K562 (cell line): ENCODE measurements around the gene HDHD3. TPM values are rescaled to one million over a fixed set of nuclear protein-coding genes. Genes with fewer than 3 reads are reported as not detected.
A peak's percentile ranks its signal among the peaks of the same experiment; 100 is the strongest.

Experiments used
- ATF7 ChIP-seq: fragments of 450-650 bp; IDR thresholded peaks from 2 replicates; pipeline ENCODE4 v1.7.1; 2014; ENCODE audit warnings: mild to moderate bottlenecking, moderate library complexity
- CBFA2T3 ChIP-seq: fragments of 450-650 bp; IDR thresholded peaks from 2 replicates; pipeline ENCODE4 v1.6.1; 2017
- DPF2 ChIP-seq: fragments of 450-650 bp; IDR thresholded peaks from 2 replicates; pipeline ENCODE4 v1.6.1; 2016
- MAFG ChIP-seq: fragments of 450-650 bp; conservative IDR thresholded peaks from 2 replicates; pipeline ENCODE4 v1.6.1; 2016; ENCODE audit warnings: missing genetic modification characterization, missing compliant biosample characterization
- MAFK ChIP-seq: IDR thresholded peaks from 2 replicates; pipeline ENCODE4 v1.6.1; 2011; ENCODE audit warnings: low read length, improper control_type of control experiment
- SIRT6 ChIP-seq: IDR thresholded peaks from one replicate; pipeline ENCODE4 v1.6.1; 2012; ENCODE audit warnings: low read depth, mild to moderate bottlenecking, control low read depth, inconsistent platforms, low read length, moderate library complexity
- SMARCB1 ChIP-seq: IDR thresholded peaks from 2 replicates; pipeline ENCODE4 v1.6.1; 2011; ENCODE audit warnings: improper control_type of control experiment, low read depth; ENCODE audit not compliant: insufficient read length
- ZFP36 ChIP-seq: fragments of 150-350 bp; IDR thresholded peaks from 2 replicates; pipeline ENCODE4 v1.6.1; 2018; ENCODE audit warnings: low read length, low read depth; ENCODE audit not compliant: partially characterized antibody
- polyA plus RNA-seq, 8 experiments: library from polyadenylated mRNA; depleted of rRNA in 4 of 8; stranded (reverse) in 5 of 8; unstranded in 3 of 8; fragments of >200 nt; fragmentation: Nextera tagmentation in 2 of 8; fragmentation: Illumina TruSeq in 1 of 8; extraction: Ambion mirVana in 2 of 8; extraction: Trizol in 1 of 8; gene quantifications; 2 replicates each; pipeline versions ENCODE4 v1.2.1 to v1.2.3, GENCODE V29; 2011 to 2014; ENCODE audit warnings: inconsistent platforms in 1 of 8, missing spikeins in 1 of 8
- total RNA-seq, 7 experiments: library from RNA; depleted of rRNA in 6 of 7; stranded (reverse); fragments of >200 nt in 6 of 7; fragmentation: Illumina TruSeq in 2 of 7; extraction: Trizol in 2 of 7; gene quantifications; 2 replicates each; pipeline versions ENCODE4 v1.2.1 to v1.2.3, GENCODE V29; 2011 to 2021; ENCODE audit warnings: low replicate concordance in 1 of 7
- TF ChIP-seq, protein P1 (sequence below): fragments of 250-450 bp; sonication (Bioruptor Pico); IDR thresholded peaks from 2 replicates; pipeline ENCODE4 v1.8.0; 2022; ENCODE audit warnings: inconsistent platforms
- TF ChIP-seq, protein P2 (sequence below), 2 experiments: fragments of 450-650 bp in 1 of 2; sonication (generic) in 1 of 2; formaldehyde crosslinking in 1 of 2; IDR thresholded peaks in 1 of 2; conservative IDR thresholded peaks in 1 of 2; 2 replicates each; pipeline versions ENCODE4 v1.6.1 to v1.8.1; 2016 to 2023; ENCODE audit warnings: mild to moderate bottlenecking in 2 of 2, moderate library complexity in 2 of 2, inconsistent platforms in 1 of 2, missing genetic modification reagents in 1 of 2

Gene HDHD3
- total and polyA plus RNA-seq, 9 of the 15 experiments (the other 6 are each of a cell fraction or from before 2014, with no cell fraction given), result 1.1 to 19.1 (median 10.9) TPM

DNA sequence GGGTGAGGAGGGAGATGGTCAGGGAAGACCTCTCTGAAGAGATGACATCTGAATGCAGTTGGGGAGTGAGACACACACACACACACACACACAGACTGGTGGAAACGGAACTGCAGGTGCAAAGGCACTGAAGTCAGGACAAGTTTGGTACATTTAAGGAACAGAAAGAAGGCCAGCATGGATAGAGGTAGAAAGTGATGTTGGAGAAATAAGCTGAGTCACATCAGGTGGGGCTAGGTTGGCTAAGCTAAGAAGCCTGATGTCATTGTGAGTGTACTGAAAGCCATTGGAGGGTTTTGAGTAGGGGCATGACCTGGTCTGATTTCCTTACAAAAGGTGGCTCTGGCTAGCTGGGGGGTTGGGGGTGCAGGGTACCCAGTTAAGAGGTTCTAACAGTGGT is 24.4 kb downstream of the HDHD3 start (continued):
- TF ChIP-seq, protein P1, sequence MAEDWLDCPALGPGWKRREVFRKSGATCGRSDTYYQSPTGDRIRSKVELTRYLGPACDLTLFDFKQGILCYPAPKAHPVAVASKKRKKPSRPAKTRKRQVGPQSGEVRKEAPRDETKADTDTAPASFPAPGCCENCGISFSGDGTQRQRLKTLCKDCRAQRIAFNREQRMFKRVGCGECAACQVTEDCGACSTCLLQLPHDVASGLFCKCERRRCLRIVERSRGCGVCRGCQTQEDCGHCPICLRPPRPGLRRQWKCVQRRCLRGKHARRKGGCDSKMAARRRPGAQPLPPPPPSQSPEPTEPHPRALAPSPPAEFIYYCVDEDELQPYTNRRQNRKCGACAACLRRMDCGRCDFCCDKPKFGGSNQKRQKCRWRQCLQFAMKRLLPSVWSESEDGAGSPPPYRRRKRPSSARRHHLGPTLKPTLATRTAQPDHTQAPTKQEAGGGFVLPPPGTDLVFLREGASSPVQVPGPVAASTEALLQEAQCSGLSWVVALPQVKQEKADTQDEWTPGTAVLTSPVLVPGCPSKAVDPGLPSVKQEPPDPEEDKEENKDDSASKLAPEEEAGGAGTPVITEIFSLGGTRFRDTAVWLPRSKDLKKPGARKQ, result no peak
- TF ChIP-seq SMARCB1 (no peak), SIRT6 (no peak), DPF2 (peak; percentile 30; the same call in 1 of the 2 replicates), MAFK (peak; percentile 48; the same call in 1 of the 2 replicates), ATF7 (0 out of 2 replicates have a peak, but pooled peaks have one; percentile 36), MAFG (tag) (peak; percentile 86), CBFA2T3 (no peak), ZFP36 (no peak)
- TF ChIP-seq, protein P2, sequence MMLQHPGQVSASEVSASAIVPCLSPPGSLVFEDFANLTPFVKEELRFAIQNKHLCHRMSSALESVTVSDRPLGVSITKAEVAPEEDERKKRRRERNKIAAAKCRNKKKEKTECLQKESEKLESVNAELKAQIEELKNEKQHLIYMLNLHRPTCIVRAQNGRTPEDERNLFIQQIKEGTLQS (IDR thresholded peaks at IDR 0.05), result peak; percentile 32; the same call in 1 of the 2 replicates
- TF ChIP-seq, protein P2 (CRISPR knock-in tag; conservative IDR thresholded peaks at IDR 0.05), result no peak
